SJSA1 (cell line): Measurements from ENCODE around the gene SPIRE2. TPM values are rescaled to one million over a fixed set of nuclear protein-coding genes. Genes with fewer than 3 reads are reported as not detected.

ENCODE experiments used
- DNase-seq, 2 experiments: peaks; one replicate each; pipeline ENCODE4 v3.0.0-alpha.2; 2015 to 2020; ENCODE audit warnings: low spot score in 2 of 2, low read depth in 1 of 2
- H3K27ac ChIP-seq: fragments of 250-450 bp; sonication (Bioruptor Pico); 2 replicates; pipeline ENCODE4 v1.5.1; 2020; ENCODE audit warnings: mild to moderate bottlenecking, moderate library complexity
- H3K27me3 ChIP-seq: fragments of 250-450 bp; sonication (Bioruptor Pico); replicated peaks from 2 replicates; pipeline ENCODE4 v1.5.1; 2020; ENCODE audit warnings: mild to moderate bottlenecking, moderate library complexity
- H3K36me3 ChIP-seq: fragments of 250-450 bp; sonication (Bioruptor Pico); 2 replicates; pipeline ENCODE4 v1.5.1; 2020; ENCODE audit warnings: mild to moderate bottlenecking
- H3K4me1 ChIP-seq: fragments of 250-450 bp; sonication (Bioruptor Pico); replicated peaks from 2 replicates; pipeline ENCODE4 v1.6.1; 2021; ENCODE audit warnings: mild to moderate bottlenecking
- H3K4me3 ChIP-seq: fragments of 250-450 bp; sonication (Bioruptor Pico); 2 replicates; pipeline ENCODE4 v1.5.1; 2020; ENCODE audit warnings: mild to moderate bottlenecking
- H3K9me3 ChIP-seq: fragments of 250-450 bp; sonication (Bioruptor Pico); replicated peaks from 2 replicates; pipeline ENCODE4 v1.5.1; 2020; ENCODE audit warnings: mild to moderate bottlenecking
- total RNA-seq: library from RNA; depleted of rRNA; stranded (reverse); fragments of >200 nt; shearing (Covaris generic); gene quantifications from 2 replicates; pipeline ENCODE4 v1.2.3, GENCODE V29; 2014

SPIRE2 gene
- total RNA-seq, 1 experiment from 2014 or later: 2.7 TPM

DNA sequence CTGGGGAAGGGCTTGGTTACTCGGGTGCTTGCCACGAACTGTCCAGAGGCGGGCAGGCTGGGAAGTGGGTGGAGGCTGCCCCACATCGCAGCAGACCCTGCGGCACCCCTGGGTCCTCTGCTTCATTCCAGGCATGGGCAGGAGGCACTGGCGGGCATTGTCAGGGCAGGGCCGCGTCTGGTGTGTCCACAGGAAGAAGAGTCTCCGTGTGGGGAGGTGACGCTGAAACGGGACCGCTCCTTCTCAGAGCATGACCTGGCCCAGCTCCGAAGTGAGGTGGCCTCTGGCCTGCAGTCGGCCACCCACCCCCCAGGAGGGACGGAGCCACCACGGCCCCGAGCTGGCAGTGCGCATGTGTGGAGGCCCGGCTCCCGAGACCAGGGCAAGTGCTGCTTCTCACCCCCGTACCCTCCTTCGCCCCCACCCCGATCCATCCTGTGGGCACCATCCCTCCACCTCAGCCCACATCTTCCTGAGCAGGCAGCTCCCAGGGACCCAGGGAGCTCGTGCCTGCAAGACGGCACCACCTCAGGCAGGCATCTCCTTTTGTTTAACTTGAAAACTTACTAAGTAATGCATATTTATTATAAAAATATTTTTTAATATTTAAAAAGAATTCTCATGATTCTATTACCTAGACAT is 30.8 kb downstream of the SPIRE2 start:
- H3K4me1 ChIP-seq: peaks cover 7% of the 10 kb centered on the region
- H3K27me3 ChIP-seq: no peaks in the 10 kb centered on the region
- H3K4me3 ChIP-seq: no peak overlapping the region
- H3K27ac ChIP-seq: no peak overlapping the region
- no peak for DNase-seq
- no peaks in the 10 kb centered on the region for H3K9me3 ChIP-seq
- H3K36me3 ChIP-seq: no peaks in the 10 kb centered on the region

- Histone ChIP-seq H3K36me3 (no peaks in the 10 kb centered on the region), H3K27ac (no peak overlapping the region), H3K4me1 (peaks cover 12% of the 10 kb centered on the region), H3K4me3 (no peak overlapping the region), H3K9me3 (no peaks in the 10 kb centered on the region), H3K27me3 (no peaks in the 10 kb centered on the region)
- no peak for DNase-seq
Measured at GRCh38 chr16:89859615-89860007, 31.3 kb downstream of the SPIRE2 start.

DNA sequence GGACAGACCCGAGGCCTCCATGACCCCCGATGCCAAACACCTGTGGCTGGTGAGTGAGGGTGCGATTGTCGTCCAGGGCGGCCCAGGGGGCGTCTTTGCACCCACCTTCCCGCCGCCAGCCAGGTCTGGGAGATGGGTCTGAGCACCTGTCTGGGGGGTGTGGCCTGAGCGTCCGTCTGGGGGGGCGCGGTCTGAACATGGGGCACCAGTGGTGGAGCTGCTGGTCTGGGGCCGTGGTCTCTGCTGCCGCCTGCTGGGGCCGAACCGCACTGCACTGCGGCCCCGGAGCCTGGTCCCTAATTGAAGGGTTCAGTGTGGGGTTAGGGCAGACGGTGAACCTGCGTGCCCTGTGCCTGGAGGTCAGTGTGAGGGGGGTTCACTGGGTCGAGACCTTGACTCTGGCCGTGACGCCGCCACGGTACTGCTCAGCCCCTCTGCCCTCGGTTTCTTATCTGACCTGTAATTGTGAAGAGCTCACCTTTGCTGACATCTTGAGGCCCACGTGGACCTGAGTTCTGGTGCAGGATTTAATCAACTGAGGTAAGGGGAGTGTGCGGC is 32.6 kb downstream of the SPIRE2 start:
- Histone ChIP-seq H3K27me3 (no peaks in the 10 kb centered on the region), H3K9me3 (no peaks in the 10 kb centered on the region), H3K36me3 (no peaks in the 10 kb centered on the region), H3K4me3 (no peak overlapping the region), H3K27ac (no peak overlapping the region), H3K4me1 (peaks cover 14% of the 10 kb centered on the region)
- peak; percentile 58 to 64 for DNase-seq

GRCh38 chr16:89861648-89862047 is 33.4 kb downstream of the SPIRE2 start:
- no peak for DNase-seq
- no peak overlapping the region for H3K27ac ChIP-seq
- no peaks in the 10 kb centered on the region for H3K27me3 ChIP-seq
- no peaks in the 10 kb centered on the region for H3K9me3 ChIP-seq
- H3K36me3 ChIP-seq: no peaks in the 10 kb centered on the region
- no peak overlapping the region for H3K4me3 ChIP-seq
- H3K4me1 ChIP-seq: peaks cover 14% of the 10 kb centered on the region

DNA sequence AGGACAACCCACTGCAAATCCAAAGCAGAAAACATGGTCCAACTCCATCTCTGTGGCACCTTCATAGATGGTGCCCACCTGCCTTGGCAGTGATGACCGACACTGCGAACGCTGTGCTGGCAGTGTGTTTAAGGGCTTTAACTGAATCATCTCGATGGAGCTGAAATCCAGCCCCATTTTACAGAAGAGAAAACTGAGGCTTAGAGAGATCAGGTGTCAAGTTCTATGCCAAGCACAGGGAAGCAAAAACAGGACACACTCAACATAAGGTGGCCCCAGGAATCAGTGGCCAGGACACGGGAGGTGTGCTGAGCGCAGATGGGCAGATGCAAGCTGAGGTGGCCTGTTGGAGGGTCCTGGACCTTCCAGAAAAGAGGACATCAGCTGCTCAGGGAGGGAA is 34.5 kb downstream of the SPIRE2 start:
- DNase-seq: no peak
- Histone ChIP-seq H3K36me3 (no peaks in the 10 kb centered on the region), H3K4me3 (no peak overlapping the region), H3K27ac (no peak overlapping the region), H3K27me3 (no peaks in the 10 kb centered on the region), H3K9me3 (peaks cover 2% of the 10 kb centered on the region; the same call in 1 of the 2 replicates), H3K4me1 (peaks cover 14% of the 10 kb centered on the region)

- Histone ChIP-seq H3K27me3 (no peaks in the 10 kb centered on the region), H3K27ac (no peak overlapping the region), H3K9me3 (peaks cover 8% of the 10 kb centered on the region; the same call in 1 of the 2 replicates), H3K4me1 (peaks cover 14% of the 10 kb centered on the region), H3K4me3 (no peak overlapping the region), H3K36me3 (no peaks in the 10 kb centered on the region)
- DNase-seq: no peak
Measured at GRCh38 chr16:89863741-89864526, 35.7 kb downstream of the SPIRE2 start.

- H3K27ac ChIP-seq: no peak overlapping the region
- no peaks in the 10 kb centered on the region for H3K36me3 ChIP-seq
- H3K27me3 ChIP-seq: no peaks in the 10 kb centered on the region
- H3K4me3 ChIP-seq: no peak overlapping the region
- DNase-seq: no peak
- peaks cover 8% of the 10 kb centered on the region; the same call in 1 of the 2 replicates for H3K9me3 ChIP-seq
- H3K4me1 ChIP-seq: peaks cover 14% of the 10 kb centered on the region
Measured at GRCh38 chr16:89864527-89864820, 36.2 kb downstream of the SPIRE2 start.

DNA sequence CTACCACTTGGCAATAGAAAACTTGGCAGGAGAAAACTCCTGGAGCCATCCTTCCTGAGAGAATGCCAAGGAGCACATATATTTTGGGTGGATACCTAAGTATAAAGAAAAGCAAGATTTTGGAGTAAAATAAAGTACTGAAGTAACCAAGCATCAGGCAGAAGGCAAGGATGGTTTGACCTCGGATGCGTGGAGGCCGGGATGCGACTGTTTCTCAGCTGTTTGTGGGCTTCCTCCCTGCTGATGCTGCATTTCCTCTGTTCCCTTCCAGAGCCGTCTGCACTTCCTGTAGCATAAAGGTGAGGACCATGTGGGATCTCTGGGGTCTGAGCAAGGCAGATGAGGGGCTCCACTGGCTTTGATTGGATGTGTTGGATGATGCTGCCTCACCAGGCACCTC is 39.6 kb downstream of the SPIRE2 start:
- Histone ChIP-seq H3K27ac (no peak overlapping the region), H3K27me3 (no peaks in the 10 kb centered on the region), H3K4me1 (peaks cover 20% of the 10 kb centered on the region), H3K4me3 (no peak overlapping the region), H3K36me3 (peaks cover under 1% of the 10 kb centered on the region), H3K9me3 (peaks cover 8% of the 10 kb centered on the region; the same call in 1 of the 2 replicates)
- no peak for DNase-seq

DNA sequence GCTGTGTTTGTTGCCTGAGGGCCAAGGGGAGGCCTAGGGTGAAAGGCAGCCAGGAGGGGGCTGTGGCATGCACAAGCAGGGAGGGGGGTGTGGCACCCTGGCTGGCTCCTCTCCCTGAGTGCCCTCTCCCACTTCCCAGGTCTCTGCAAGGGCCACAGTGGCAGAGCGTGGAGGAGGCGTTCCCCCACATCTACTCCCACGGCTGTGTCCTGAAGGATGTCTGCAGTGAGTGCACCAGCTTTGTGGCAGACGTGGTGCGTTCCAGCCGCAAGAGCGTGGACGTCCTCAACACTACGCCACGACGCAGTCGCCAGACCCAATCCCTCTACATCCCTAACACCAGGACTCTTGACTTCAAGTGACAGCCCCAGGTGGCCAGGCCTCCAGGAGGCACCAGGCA is 41.6 kb downstream of the SPIRE2 start:
- Histone ChIP-seq H3K9me3 (peaks cover 8% of the 10 kb centered on the region; the same call in 1 of the 2 replicates), H3K27ac (no peak overlapping the region), H3K4me3 (no peak overlapping the region), H3K27me3 (no peaks in the 10 kb centered on the region), H3K4me1 (peaks cover 16% of the 10 kb centered on the region), H3K36me3 (peaks cover 14% of the 10 kb centered on the region)
- DNase-seq: no peak

DNA sequence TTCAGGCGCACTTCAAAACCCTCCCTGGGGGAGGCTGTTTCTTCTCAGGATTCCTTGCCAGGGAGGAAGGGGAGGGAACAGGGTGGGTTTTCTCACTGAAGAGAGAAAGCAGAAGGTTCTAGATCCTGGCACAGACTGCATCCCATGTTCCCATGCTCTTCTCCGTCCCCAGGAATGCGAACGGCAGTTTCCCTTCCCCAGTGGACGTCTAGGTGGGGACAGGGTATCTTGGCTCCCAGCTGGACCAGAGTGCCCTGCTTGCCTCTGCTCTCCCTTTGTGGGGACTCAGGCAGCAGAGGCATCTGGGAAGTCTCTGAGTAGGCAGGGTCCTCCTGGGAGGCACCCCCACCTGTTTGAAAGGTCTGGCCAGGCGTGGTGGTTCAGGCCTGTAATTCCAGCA is 42.2 kb downstream of the SPIRE2 start:
- Histone ChIP-seq H3K9me3 (peaks cover 8% of the 10 kb centered on the region; the same call in 1 of the 2 replicates), H3K27me3 (no peaks in the 10 kb centered on the region), H3K27ac (no peak overlapping the region), H3K36me3 (peaks cover 18% of the 10 kb centered on the region), H3K4me1 (peaks cover 16% of the 10 kb centered on the region), H3K4me3 (no peak overlapping the region)
- no peak for DNase-seq

GRCh38 chr16:89871895-89872294 is 43.6 kb downstream of the SPIRE2 start:
- Histone ChIP-seq H3K4me1 (peaks cover 16% of the 10 kb centered on the region), H3K27ac (no peak overlapping the region), H3K36me3 (peaks cover 27% of the 10 kb centered on the region), H3K9me3 (peaks cover 8% of the 10 kb centered on the region; the same call in 1 of the 2 replicates), H3K27me3 (no peaks in the 10 kb centered on the region), H3K4me3 (no peak overlapping the region)
- DNase-seq: no peak

GRCh38 chr16:89873109-89873971 is 45.1 kb downstream of the SPIRE2 start, which contains the start of gene TCF25:
Gene TCF25 (plus strand): TSS chr16:89873592. CDS start chr16:89873668, 76 bp downstream.
- Histone ChIP-seq H3K36me3 (peaks cover 41% of the 10 kb centered on the region), H3K9me3 (peaks cover under 1% of the 10 kb centered on the region; the same call in 1 of the 2 replicates), H3K4me1 (peaks cover 16% of the 10 kb centered on the region), H3K4me3 (peak within 1 kb of the TSS; percentile 97), H3K27me3 (no peaks in the 10 kb centered on the region), H3K27ac (peak within 1 kb of the TSS; percentile 100)
- peak; percentile 88 to 96 for DNase-seq

DNA sequence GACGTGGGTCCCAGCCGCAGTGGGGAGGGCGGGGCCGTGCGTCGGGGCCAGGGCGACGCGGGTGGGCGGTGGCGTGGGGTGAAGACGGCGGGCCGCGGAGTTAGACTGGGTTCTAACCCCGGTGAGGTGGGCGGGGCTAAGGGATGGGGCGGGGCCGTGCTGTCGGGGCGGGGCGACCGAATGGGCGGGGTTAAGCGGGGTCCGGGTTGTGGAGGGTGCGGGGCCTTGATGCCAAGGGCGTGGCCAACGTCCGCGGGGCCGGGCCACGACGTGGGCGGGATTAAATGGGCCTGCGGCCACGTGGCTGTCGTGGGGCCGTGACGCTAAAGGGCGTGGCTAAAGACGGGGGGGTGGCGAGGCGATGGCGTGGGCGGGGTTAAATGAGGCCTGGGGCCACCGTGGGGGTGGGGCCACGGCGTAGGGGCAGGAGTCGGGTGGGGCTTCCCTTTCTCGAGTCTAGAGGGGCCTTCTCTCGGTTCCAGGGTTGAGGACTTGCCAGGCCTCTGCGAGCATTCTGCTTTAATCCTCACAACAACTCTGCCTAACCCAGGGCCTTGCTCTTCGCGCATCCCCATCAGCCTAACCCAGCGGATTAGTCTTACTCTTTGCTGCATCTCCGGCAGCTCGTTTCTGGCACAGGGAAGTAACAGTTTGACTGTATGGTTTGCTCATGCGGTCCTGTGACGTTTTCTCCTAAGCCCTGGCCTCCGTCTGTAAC is 45.9 kb downstream of the SPIRE2 start:
- H3K4me3 ChIP-seq: peak overlapping the region; percentile 97
- H3K36me3 ChIP-seq: peaks cover 47% of the 10 kb centered on the region
- H3K27ac ChIP-seq: peak overlapping the region; percentile 100
- H3K4me1 ChIP-seq: peaks cover 16% of the 10 kb centered on the region
- H3K9me3 ChIP-seq: no peaks in the 10 kb centered on the region
- no peaks in the 10 kb centered on the region for H3K27me3 ChIP-seq
- peak; percentile 78 to 95 for DNase-seq
